Ovary (tissue), 1 donor: ENCODE measurements around the gene MIPEP.
"Not testable (repeated sequence)": the region's sequence is repeated elsewhere in the genome, so short reads cannot be mapped to it uniquely, and the experiment has no call there.

ENCODE experiments used
- EP300 ChIP-seq: sonication (generic); formaldehyde crosslinking; IDR thresholded peaks from one replicate; pipeline ENCODE4 v1.6.1; 2017; ENCODE audit warnings: antibody characterized with exemption
- POLR2A ChIP-seq: fragments of 450-650 bp; IDR thresholded peaks from one replicate; pipeline ENCODE4 v1.6.1; 2017; ENCODE audit warnings: antibody characterized with exemption, mild to moderate bottlenecking, moderate library complexity

- TF ChIP-seq POLR2A, EP300: not testable (repeated sequence)
These were observed 8.3 kb upstream of the MIPEP start, which contains the start of gene C1QTNF9B for GRCh38 chr13:23897452-23897919.
